Measurements from ENCODE around the gene AHNAK. TPM values are rescaled to one million over a fixed set of nuclear protein-coding genes. Genes with fewer than 3 reads are reported as not detected.
A peak's percentile ranks its signal among the peaks of the same experiment; 100 is the strongest.
"Not testable (repeated sequence)": the region's sequence is repeated elsewhere in the genome, so short reads cannot be mapped to it uniquely, and the experiment has no call there.

AHNAK gene
- total RNA-seq, 2 donors from 2014 or later = 458 to 631 TPM

DNA sequence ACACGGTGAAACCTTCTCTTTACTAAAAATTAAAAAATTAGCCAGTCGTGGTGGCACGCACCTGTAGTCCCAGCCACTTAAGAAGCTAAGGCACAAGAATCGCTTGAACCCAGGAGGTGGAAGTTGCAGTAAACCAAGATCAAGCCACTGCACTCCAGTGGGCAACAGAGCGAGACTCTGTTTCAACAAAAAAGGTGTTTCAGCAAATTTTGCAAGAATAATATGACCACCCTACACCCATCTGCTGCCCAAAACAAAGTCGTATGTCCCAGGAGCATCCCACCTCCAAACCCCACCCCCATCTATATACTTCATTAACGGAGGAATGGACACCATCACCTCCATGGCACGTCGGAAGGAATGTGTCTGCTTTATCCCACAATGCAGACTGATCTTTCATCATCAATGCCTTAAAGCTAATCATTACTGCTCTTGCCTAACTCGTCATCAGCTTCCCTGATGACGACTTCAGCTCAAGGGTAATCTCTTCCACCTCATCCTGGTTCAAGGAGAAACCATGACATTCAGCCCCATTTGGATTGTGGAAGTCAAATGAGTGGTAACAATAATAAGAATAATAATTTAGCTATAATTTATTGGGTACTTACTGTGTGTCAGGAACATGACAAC lies 93.7 kb downstream of the AHNAK start:
- Histone ChIP-seq H3K4me1 (no peaks in the 10 kb centered on the region), H3K36me3 (no peaks in the 10 kb centered on the region), H3K27me3 (no peaks in the 10 kb centered on the region), H3K27ac (no peak overlapping the region), H3K9ac (ENCODE audit: low read depth in 2 of 2, low read length in 2 of 2) (no peak overlapping the region), H3K4me3 (no peak overlapping the region), H3K9me3 (no peaks in the 10 kb centered on the region)
- no peak for DNase-seq
- intact Hi-C loops (cut with DNase I) = no loop called here
- TF ChIP-seq, protein P1, sequence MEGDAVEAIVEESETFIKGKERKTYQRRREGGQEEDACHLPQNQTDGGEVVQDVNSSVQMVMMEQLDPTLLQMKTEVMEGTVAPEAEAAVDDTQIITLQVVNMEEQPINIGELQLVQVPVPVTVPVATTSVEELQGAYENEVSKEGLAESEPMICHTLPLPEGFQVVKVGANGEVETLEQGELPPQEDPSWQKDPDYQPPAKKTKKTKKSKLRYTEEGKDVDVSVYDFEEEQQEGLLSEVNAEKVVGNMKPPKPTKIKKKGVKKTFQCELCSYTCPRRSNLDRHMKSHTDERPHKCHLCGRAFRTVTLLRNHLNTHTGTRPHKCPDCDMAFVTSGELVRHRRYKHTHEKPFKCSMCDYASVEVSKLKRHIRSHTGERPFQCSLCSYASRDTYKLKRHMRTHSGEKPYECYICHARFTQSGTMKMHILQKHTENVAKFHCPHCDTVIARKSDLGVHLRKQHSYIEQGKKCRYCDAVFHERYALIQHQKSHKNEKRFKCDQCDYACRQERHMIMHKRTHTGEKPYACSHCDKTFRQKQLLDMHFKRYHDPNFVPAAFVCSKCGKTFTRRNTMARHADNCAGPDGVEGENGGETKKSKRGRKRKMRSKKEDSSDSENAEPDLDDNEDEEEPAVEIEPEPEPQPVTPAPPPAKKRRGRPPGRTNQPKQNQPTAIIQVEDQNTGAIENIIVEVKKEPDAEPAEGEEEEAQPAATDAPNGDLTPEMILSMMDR (IDR thresholded peaks at IDR 0.05) = no peak

DNA sequence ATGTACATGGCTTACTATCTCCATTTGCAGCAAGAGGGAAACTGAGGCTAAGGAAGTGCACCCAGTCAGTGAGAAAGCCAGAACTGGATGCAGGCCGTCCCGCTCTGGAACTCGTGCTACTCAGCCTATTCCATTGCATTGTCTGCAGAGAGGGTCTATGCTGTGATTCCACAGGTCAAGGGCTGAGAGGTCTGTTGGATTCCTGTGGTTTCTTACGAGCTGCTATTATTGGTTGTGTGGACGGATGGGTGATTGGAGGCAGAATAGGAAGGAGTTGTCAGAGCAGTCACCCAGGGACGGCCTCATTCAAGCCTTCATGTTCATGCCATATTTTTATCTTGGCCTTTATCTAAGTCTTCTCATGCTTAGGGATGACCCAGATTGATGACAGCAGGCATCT lies 94.3 kb downstream of the AHNAK start:
- no peaks in the 10 kb centered on the region for H3K4me1 ChIP-seq
- no peak overlapping the region for H3K27ac ChIP-seq
- intact Hi-C loops (cut with DNase I) = no loop called here
- no peak overlapping the region for H3K4me3 ChIP-seq
- H3K9me3 ChIP-seq = no peaks in the 10 kb centered on the region
- TF ChIP-seq, protein P1 (IDR thresholded peaks at IDR 0.05) = no peak
- DNase-seq = no peak
- no peaks in the 10 kb centered on the region for H3K36me3 ChIP-seq
- no peaks in the 10 kb centered on the region for H3K27me3 ChIP-seq
- no peak overlapping the region for H3K9ac ChIP-seq (ENCODE audit: low read depth in 2 of 2, low read length in 2 of 2)

DNA sequence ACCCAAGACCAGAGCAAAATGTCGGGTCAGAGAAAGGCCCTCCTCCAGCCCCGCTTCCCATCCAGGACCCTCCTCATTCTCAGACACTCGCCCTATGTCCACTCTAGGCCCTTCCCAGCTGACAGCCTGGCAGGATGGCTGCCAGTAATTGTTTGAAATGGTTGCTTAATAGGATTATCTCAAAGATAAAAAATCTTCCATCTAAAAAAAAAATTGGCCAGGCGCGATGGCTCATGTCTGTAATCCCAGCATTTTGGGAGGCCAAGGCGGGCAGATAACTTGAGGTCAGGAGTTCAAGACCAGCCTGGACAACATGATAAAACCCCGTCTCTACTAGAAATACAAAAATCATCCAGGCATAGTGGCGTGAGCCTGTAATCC lies 95.4 kb downstream of the AHNAK start:
- H3K27me3 ChIP-seq = no peaks in the 10 kb centered on the region
- TF ChIP-seq, protein P1 (IDR thresholded peaks at IDR 0.05) = no peak
- intact Hi-C loops (cut with DNase I) = no loop called here
- no peak for DNase-seq
- no peaks in the 10 kb centered on the region for H3K4me1 ChIP-seq
- no peak overlapping the region for H3K9ac ChIP-seq (ENCODE audit: low read depth in 2 of 2, low read length in 2 of 2)
- no peaks in the 10 kb centered on the region for H3K36me3 ChIP-seq
- H3K9me3 ChIP-seq = no peaks in the 10 kb centered on the region
- H3K4me3 ChIP-seq = no peak overlapping the region
- H3K27ac ChIP-seq = no peak overlapping the region

DNA sequence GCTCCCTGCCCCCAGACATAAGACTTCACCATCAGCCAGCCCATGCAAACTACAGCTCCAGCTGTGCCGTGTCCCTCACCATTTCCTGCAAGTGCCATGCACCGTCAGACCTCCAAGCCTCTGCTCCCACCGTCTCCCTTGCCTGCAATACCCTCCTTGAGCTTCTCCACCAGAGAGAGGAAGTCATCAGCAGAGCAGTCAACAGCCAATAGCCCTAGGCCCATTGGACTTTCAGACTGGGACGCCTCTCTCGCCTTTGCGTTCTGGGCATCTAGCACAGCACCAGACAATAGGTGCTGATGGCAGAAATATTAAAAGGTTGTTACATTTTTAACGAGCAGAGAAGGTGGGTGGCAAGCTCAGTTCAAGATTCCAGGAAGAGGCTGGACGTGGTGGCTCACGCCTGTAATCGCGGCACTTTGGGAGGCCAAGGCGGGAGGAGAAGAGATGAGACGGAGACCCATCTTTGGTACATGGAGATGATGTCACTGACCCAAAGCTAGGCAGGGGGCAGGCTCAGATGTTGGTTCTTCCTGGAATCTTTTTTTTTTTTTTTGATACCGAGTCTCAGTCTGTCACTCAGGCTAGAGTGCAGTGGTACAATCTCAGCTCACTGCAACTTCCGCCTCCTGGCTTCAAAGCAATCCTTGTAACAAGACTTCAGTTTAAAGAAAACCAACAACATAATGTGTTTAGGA lies 95.9 kb downstream of the AHNAK start:
- intact Hi-C loops (cut with DNase I) = no loop called here
- Histone ChIP-seq H3K4me3 (no peak overlapping the region), H3K27me3 (no peaks in the 10 kb centered on the region), H3K9me3 (no peaks in the 10 kb centered on the region), H3K4me1 (peaks cover 4% of the 10 kb centered on the region), H3K27ac (no peak overlapping the region), H3K36me3 (no peaks in the 10 kb centered on the region), H3K9ac (ENCODE audit: low read depth in 2 of 2, low read length in 2 of 2) (no peak overlapping the region)
- TF ChIP-seq, protein P1 (IDR thresholded peaks at IDR 0.05) = no peak
- DNase-seq = no peak

DNA sequence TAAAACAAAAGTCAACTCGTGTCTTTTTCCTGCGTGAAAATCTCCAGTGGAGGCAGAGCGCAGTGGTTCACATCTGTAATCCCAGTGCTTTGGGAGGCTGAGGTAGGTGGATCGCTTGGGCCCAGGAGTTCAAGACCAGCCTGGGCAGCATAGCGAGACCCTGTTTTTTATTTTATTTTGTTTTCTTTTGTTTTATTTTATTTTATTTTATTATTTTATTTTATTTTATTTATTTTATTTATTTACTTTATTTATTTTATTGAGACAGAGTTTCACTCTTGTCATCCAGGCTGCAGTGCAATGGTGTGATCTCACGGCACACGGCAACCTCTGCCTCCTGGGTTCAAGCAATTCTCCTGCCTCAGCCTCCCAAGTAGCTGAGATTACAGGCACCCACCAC lies 96.7 kb downstream of the AHNAK start:
- H3K4me3 ChIP-seq; H3K9ac ChIP-seq (ENCODE audit: low read depth in 2 of 2, low read length in 2 of 2); H3K27me3 ChIP-seq; H3K9me3 ChIP-seq; H3K4me1 ChIP-seq; DNase-seq; H3K27ac ChIP-seq; intact Hi-C loops (cut with DNase I); H3K36me3 ChIP-seq: not testable (repeated sequence)

DNA sequence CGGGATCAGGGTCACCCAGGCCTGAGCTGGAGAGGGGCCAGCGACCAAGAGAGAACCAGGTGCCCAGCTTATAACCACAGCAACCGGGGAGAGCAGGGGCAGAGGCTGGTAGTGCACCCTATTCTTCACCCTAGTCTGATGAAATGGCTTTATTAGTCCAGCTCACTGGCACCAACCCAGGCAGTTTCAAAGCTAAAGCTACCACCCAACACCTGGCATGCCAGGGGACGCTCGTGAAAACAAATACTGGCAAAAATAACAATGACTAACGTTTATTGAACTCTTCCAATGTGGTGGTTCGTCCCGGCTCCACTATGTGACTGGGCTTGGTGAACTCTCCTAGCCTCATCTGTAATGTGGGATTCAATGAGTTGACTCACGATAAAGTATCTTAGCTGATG lies 97.2 kb downstream of the AHNAK start:
- no peak overlapping the region for H3K27ac ChIP-seq
- peak; percentile 42 for DNase-seq
- H3K4me3 ChIP-seq = no peak overlapping the region
- no peaks in the 10 kb centered on the region for H3K27me3 ChIP-seq
- H3K9ac ChIP-seq (ENCODE audit: low read depth in 2 of 2, low read length in 2 of 2) = no peak overlapping the region
- H3K4me1 ChIP-seq = peaks cover 8% of the 10 kb centered on the region
- H3K36me3 ChIP-seq = no peaks in the 10 kb centered on the region
- H3K9me3 ChIP-seq = no peaks in the 10 kb centered on the region
- TF ChIP-seq, protein P1 (IDR thresholded peaks at IDR 0.05) = no peak
- intact Hi-C loops (cut with DNase I) = no loop called here
